Chondrocyte (in vitro differentiated cells): Measurements from ENCODE around the gene IGLL5. TPM values are rescaled to one million over a fixed set of nuclear protein-coding genes. Genes with fewer than 3 reads are reported as not detected.
A peak's percentile ranks its signal among the peaks of the same experiment; 100 is the strongest.

ENCODE experiments used
- DNase-seq: peaks from one replicate; pipeline ENCODE4 v3.0.0; 2021; ENCODE audit warnings: mixed read lengths, low spot score
- H3K27ac Mint-ChIP-seq: one replicate; pipeline ENCODE4 v1.8.0; 2021; ENCODE audit warnings: mild to moderate bottlenecking, moderate library complexity, mixed read lengths; ENCODE audit not compliant: unreplicated experiment
- H3K27me3 Mint-ChIP-seq: 2 replicates; pipeline ENCODE4 v1.8.0; 2021; ENCODE audit warnings: low read depth, mixed read lengths
- H3K36me3 Mint-ChIP-seq: 2 replicates; pipeline ENCODE4 v1.8.0; 2021; ENCODE audit warnings: low read depth, mixed read lengths
- H3K4me1 Mint-ChIP-seq: 2 replicates; pipeline ENCODE4 v1.8.0; 2021; ENCODE audit warnings: low read depth, mild to moderate bottlenecking, mixed read lengths
- H3K4me3 Mint-ChIP-seq: one replicate; pipeline ENCODE4 v1.8.0; 2021; ENCODE audit warnings: mild to moderate bottlenecking, moderate library complexity, mixed read lengths; ENCODE audit not compliant: unreplicated experiment
- H3K9me3 Mint-ChIP-seq: 2 replicates; pipeline ENCODE4 v1.8.0; 2021; ENCODE audit warnings: low read depth, mixed read lengths
- CTCF ChIP-seq: fragments of 200-600 bp; sonication (generic); IDR thresholded peaks from 2 replicates; pipeline ENCODE4 v1.5.0; 2021; ENCODE audit warnings: antibody characterized with exemption, mild to moderate bottlenecking, moderate library complexity
- total RNA-seq: library from RNA; stranded (reverse); gene quantifications from 3 replicates; pipeline ENCODE4 v1.2.1, GENCODE V29; 2021

Gene IGLL5
- total RNA-seq, 1 donor from 2014 or later = not detected

- H3K27me3 Mint-ChIP-seq = peaks cover 7% of the 10 kb centered on the region
- peaks cover 9% of the 10 kb centered on the region for H3K4me1 Mint-ChIP-seq
- peak; percentile 53 for DNase-seq
- no peaks in the 10 kb centered on the region for H3K9me3 Mint-ChIP-seq
- no peak overlapping the region for H3K4me3 Mint-ChIP-seq
- H3K36me3 Mint-ChIP-seq = no peaks in the 10 kb centered on the region
- no peak for TF ChIP-seq CTCF
- H3K27ac Mint-ChIP-seq = no peak overlapping the region
Observed at GRCh38 chr22:22931557-22932270, 44.1 kb downstream of the IGLL5 start.

- Mint-ChIP-seq H3K27ac (no peak overlapping the region), H3K9me3 (no peaks in the 10 kb centered on the region)
Observed at GRCh38 chr22:22932512-22932941, 44.9 kb downstream of the IGLL5 start.

GRCh38 chr22:22933100-22933806, 45.6 kb downstream of the IGLL5 start:
- Mint-ChIP-seq H3K27me3 (peaks cover 14% of the 10 kb centered on the region), H3K4me3 (no peak overlapping the region), H3K27ac (no peak overlapping the region), H3K9me3 (no peaks in the 10 kb centered on the region), H3K4me1 (peaks cover 8% of the 10 kb centered on the region), H3K36me3 (no peaks in the 10 kb centered on the region)
- no peak for TF ChIP-seq CTCF
- DNase-seq = peak; percentile 41

More at GRCh38 chr22:22932512-22932941, 44.9 kb downstream of the IGLL5 start:
- no peak for TF ChIP-seq CTCF
- Mint-ChIP-seq H3K36me3 (no peaks in the 10 kb centered on the region), H3K27me3 (peaks cover 9% of the 10 kb centered on the region), H3K4me1 (peaks cover 9% of the 10 kb centered on the region), H3K4me3 (no peak overlapping the region)
- peak; percentile 90 for DNase-seq

GRCh38 chr22:22933807-22934542, 46.4 kb downstream of the IGLL5 start:
- Mint-ChIP-seq H3K4me3 (no peak overlapping the region), H3K36me3 (no peaks in the 10 kb centered on the region), H3K27ac (no peak overlapping the region), H3K27me3 (peaks cover 19% of the 10 kb centered on the region), H3K9me3 (no peaks in the 10 kb centered on the region), H3K4me1 (peaks cover under 1% of the 10 kb centered on the region)
- TF ChIP-seq CTCF = no peak
- DNase-seq = peak; percentile 66

GRCh38 chr22:22934543-22935055, 47.0 kb downstream of the IGLL5 start:
- H3K27ac Mint-ChIP-seq = no peak overlapping the region
- DNase-seq = peak; percentile 82
- no peak for TF ChIP-seq CTCF
- no peaks in the 10 kb centered on the region for H3K4me1 Mint-ChIP-seq
- H3K9me3 Mint-ChIP-seq = no peaks in the 10 kb centered on the region
- H3K4me3 Mint-ChIP-seq = no peak overlapping the region
- H3K27me3 Mint-ChIP-seq = peaks cover 21% of the 10 kb centered on the region
- H3K36me3 Mint-ChIP-seq = no peaks in the 10 kb centered on the region
